Endothelial cell of hepatic sinusoid (primary cell): Measurements from ENCODE around the gene SH3PXD2A.

Experiments used
- in situ Hi-C: cut with HindIII; loops from 2 replicates; pipeline ENCODE4 v1.10.0; 2017; ENCODE audit warnings: low sequenced_read_pairs

SH3PXD2A gene

GRCh38 chr10:103618575-103619423 is 236.6 kb downstream of the SH3PXD2A start:
- in situ Hi-C loops: no loop called here

GRCh38 chr10:103617602-103618385 is 237.6 kb downstream of the SH3PXD2A start:
- in situ Hi-C loops: no loop called here

- in situ Hi-C loops: no loop called here
Observed at GRCh38 chr10:103616705-103617601, 238.4 kb downstream of the SH3PXD2A start.

- in situ Hi-C loops: loop anchor here (5.0 kb wide), 1 partner anchor 37 kb away; no protein-coding TSS in a partner anchor
Observed at GRCh38 chr10:103614306-103615158, 240.8 kb downstream of the SH3PXD2A start.

- in situ Hi-C loops: loop anchor here (5.0 kb wide), 1 partner anchor 36 kb away; no protein-coding TSS in a partner anchor
Observed at GRCh38 chr10:103613616-103614015, 241.8 kb downstream of the SH3PXD2A start.

GRCh38 chr10:103612462-103613365 is 242.7 kb downstream of the SH3PXD2A start:
- in situ Hi-C loops: loop anchor here (5.0 kb wide), 1 partner anchor 35 kb away; no protein-coding TSS in a partner anchor

- in situ Hi-C loops: loop anchor here (5.0 kb wide), 1 partner anchor 34 kb away; no protein-coding TSS in a partner anchor
Observed at GRCh38 chr10:103610921-103611511, 244.4 kb downstream of the SH3PXD2A start.

- in situ Hi-C loops: loop anchor here (5.0 kb wide), 1 partner anchor 33 kb away; no protein-coding TSS in a partner anchor
Observed at GRCh38 chr10:103610083-103610472, 245.3 kb downstream of the SH3PXD2A start.

- in situ Hi-C loops: loop anchor here (5.0 kb wide), 2 partner anchors 32 to 68 kb away; no protein-coding TSS in a partner anchor
Observed at GRCh38 chr10:103609231-103610082, 245.9 kb downstream of the SH3PXD2A start.

- in situ Hi-C loops: loop anchor here (5.0 kb wide), 1 partner anchor 69 kb away; no protein-coding TSS in a partner anchor
Observed at GRCh38 chr10:103608056-103608455, 247.3 kb downstream of the SH3PXD2A start.

GRCh38 chr10:103607051-103607450 is 248.3 kb downstream of the SH3PXD2A start:
- in situ Hi-C loops: loop anchor here (5.0 kb wide), 1 partner anchor 70 kb away; no protein-coding TSS in a partner anchor

GRCh38 chr10:103606097-103606438 is 249.3 kb downstream of the SH3PXD2A start:
- in situ Hi-C loops: loop anchor here (5.0 kb wide), 1 partner anchor 71 kb away; no protein-coding TSS in a partner anchor

- in situ Hi-C loops: loop anchor here (5.0 kb wide), 1 partner anchor 72 kb away; no protein-coding TSS in a partner anchor
Observed at GRCh38 chr10:103605359-103606096, 249.8 kb downstream of the SH3PXD2A start.

- in situ Hi-C loops: no loop called here
Observed at GRCh38 chr10:103603382-103603781, 252.0 kb downstream of the SH3PXD2A start.

GRCh38 chr10:103602852-103603155 is 252.6 kb downstream of the SH3PXD2A start:
- in situ Hi-C loops: no loop called here

- in situ Hi-C loops: no loop called here
Observed at GRCh38 chr10:103602028-103602851, 253.1 kb downstream of the SH3PXD2A start.
